Frontal cortex (tissue), 4 donors: ENCODE results near the gene CSNK2A2. TPM values are rescaled to one million over a fixed set of nuclear protein-coding genes. Genes with fewer than 3 reads are reported as not detected.

Experiments used
- DNase-seq, 2 donors: peaks; one replicate each; pipeline ENCODE4 v3.0.0; 2012; ENCODE audit warnings: low spot score in 2 of 2
- FAIRE-seq: peaks from 2 replicates; lab custom pipeline; 2012; peaks lifted over from hg19 to GRCh38; lab: Jason Lieb, UNC
- total RNA-seq: library from RNA; depleted of rRNA; stranded (reverse); fragments of >200 nt; gene quantifications from one replicate; pipeline ENCODE4 v1.2.3, GENCODE V29; 2014
- donor health status: control.
- donor health status: control.
- donor health status: control.

Gene CSNK2A2
- 17.9 TPM for total RNA-seq

DNA sequence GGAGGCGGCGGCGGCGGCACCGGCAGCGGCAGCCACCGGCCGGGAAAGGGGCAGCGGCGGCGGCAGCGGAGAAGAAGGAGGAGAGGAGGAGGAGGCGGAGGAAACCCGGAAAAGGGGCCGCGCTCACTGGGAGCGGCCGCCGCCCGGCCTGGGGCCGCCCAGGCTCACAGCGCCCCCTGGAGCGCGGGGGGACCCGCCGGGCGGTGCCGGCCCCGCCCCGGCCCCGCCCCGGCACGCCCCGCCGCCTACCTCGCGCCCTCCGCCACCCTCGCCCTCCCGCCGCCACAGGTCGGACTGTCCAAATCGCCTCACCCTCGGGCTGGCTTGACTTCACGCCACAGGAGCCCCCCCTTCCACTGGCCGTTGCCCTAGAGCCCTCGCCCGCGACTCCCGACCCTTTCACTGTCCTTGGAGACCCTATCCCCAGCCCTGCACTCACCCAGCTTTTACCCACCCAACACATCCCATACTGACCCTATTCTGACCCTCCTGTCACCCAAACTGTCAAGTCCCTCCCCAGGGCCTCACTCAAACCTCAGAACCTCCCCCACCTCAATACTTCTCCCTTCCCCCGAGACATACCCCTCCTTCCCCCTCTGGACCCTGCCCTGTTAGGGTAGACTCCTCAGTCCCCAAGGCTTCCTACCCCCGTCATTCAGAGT lies at the start of gene CSNK2A2:
CSNK2A2 (minus strand) TSS at position 85 of the 662 bp plus-strand sequence. CDS start 370 bp downstream, outside the sequence.
- no peak for FAIRE-seq
- DNase-seq = peak; percentile 89 to 90

GRCh38 chr16:58243528-58244004 lies 45.7 kb upstream of the CSNK2A2 start:
- DNase-seq = no peak
- no peak for FAIRE-seq

- DNase-seq = no peak
- no peak for FAIRE-seq
These were observed 38.9 kb upstream of the CSNK2A2 start for GRCh38 chr16:58236831-58237230.

GRCh38 chr16:58236231-58236690 lies 38.4 kb upstream of the CSNK2A2 start:
- no peak for FAIRE-seq
- DNase-seq = peak; percentile 34 to 61

DNA sequence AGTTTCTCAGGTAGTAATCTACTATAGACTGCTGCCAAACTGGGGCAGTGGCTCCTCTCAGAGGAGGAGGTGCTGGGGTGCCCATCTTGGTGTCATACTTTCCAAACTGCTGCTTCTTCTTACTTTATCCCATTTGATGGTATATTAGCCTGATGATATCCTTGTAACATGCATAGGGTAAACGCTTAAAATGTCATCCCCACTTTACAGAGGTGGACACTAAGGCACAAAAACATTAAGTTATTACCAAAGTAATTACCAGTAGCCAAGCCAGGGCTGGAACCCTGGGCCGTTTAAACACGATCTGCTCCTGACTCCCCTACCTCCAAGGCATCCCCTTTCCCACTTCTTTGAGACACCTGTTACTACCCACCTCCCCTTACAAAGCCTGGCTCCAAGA lies 37.8 kb upstream of the CSNK2A2 start:
- no peak for FAIRE-seq
- DNase-seq = no peak

GRCh38 chr16:58234831-58235595 lies 37.1 kb upstream of the CSNK2A2 start:
- no peak for FAIRE-seq
- DNase-seq = no peak

GRCh38 chr16:58230259-58230658 lies 32.4 kb upstream of the CSNK2A2 start:
- DNase-seq = no peak
- no peak for FAIRE-seq

DNA sequence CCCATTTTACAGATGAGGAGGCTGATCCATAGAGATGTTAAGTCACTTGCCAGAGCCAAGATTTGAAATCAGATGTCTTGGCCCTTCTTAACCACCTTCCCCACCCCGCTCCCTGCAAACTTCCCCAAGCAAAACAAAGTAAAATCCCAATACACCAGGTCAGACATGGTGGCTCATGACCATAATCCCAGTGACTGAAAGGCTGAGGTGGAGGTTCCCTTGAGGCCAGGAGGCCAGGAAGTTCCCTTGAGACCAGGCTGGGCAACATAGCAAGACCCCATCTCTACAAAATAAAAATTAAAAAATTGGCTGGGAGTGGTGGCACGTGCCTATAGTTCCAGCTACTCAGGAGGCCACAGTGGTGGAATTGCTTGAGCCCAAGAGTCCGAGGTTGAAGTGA lies 28.9 kb upstream of the CSNK2A2 start:
- DNase-seq (no peak), FAIRE-seq (no peak)

- DNase-seq (no peak), FAIRE-seq (no peak)
These were observed 28.2 kb upstream of the CSNK2A2 start for GRCh38 chr16:58225965-58226602.

DNA sequence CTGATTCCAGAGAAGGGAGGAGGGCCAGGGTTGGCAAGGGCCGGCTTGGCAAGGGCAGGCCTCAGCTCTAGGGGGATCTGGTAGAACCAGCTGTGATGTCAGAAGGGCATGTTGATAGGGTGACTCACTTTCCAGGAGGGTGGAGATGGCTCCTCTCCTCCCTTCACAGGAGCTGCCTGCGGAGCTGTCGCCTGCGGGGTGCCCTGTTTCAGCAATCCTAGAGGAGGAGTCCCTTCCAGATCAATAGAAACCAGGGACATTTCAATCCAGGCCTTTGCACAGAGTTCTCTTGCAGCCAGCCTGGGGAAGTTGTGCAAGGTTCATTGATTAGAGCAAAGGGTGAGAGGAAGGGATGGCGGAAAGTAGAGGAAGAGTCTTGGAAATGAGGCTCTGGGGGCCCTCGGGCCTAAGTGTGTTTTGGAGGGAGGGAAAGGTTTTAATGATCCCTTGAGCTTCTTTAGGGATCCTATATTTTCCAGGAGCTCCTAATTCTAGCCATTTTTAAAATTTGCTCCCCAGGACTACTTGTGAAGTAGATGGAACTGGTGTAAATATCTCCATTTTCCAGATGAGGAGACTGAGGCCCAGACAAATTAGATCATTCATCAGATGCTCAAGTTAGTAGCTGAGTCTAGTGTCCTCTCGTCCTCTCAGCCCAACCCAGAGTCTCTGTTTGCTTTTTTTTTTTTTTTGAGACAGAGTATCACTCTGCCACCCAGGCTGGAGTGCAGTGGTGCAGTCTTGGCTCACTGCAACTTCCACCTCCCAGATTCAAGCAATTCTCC lies 24.8 kb upstream of the CSNK2A2 start:
- FAIRE-seq (no peak), DNase-seq (no peak)

- DNase-seq (no peak), FAIRE-seq (no peak)
These were observed 21.5 kb upstream of the CSNK2A2 start for GRCh38 chr16:58219432-58219831.

DNA sequence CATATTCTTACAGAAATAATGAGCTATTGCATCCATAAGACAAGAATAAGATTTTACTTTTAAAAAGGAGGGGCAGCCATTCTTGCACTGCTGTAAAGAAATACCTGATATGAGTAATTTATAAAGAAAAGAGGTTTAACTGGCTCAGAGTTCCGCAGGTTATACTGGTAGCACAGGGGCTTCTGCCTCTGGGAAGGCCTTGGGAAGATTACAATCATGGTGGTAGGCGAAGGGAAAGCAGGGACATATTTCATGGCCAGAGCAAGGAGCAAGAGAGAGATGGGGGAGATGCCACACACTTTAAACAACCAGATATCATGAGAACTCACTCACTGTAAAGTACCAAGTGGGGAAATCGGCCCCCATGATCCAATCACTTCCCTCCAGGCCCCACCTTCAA lies 20.9 kb upstream of the CSNK2A2 start:
- FAIRE-seq (no peak), DNase-seq (no peak)

DNA sequence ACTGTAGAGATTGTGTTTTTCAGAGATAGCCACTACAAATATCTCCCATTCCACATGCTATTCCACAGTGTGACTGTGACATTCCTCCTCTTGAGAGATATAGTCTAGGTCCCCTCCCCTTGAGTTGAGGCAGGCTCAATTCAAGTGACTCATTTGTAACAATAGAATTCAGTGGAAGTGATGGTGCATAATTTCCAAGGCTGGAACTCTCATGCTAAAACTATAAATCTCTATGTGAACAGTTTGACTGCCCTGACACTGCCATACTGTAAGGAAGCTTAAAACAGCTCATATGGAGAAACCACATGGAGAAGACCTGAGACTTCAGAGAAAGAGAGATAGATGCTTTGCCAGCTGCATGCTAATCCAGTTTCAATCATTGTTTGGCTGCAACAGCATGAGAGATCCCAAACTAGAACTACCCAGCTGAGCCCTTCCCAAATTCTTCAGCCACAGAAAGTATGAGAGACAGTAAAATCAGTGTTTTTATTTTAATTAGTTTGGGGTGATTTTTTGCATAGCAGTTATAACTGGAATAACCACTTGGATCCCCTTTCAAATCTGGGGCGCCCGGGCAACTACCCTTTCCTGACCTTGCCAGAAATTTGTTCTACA lies 19.5 kb upstream of the CSNK2A2 start:
- DNase-seq (no peak), FAIRE-seq (no peak)

- no peak for FAIRE-seq
These were observed 15.1 kb upstream of the CSNK2A2 start for GRCh38 chr16:58212824-58213655.

DNA sequence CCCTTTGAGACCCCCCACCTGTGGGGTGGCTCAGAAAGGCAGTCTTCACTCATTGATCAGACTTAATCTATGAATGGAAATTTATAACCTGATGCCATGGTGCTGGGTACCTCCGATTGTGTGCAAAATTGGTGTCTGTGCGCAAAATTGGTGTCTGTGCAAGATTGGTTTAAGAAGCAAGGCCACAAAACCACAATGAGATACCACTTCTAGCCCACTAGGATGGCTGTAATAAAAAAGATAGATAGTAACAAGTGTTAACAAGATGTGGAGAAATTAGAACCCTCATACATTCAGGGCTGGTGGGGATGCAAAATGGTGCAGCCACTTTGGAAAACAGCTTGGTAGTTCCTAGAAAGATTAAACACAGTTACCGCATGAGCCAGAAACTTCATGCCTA lies 13.9 kb upstream of the CSNK2A2 start:
- DNase-seq (no peak), FAIRE-seq (no peak)

More at GRCh38 chr16:58212824-58213655, 15.1 kb upstream of the CSNK2A2 start:
- no peak for DNase-seq

DNA sequence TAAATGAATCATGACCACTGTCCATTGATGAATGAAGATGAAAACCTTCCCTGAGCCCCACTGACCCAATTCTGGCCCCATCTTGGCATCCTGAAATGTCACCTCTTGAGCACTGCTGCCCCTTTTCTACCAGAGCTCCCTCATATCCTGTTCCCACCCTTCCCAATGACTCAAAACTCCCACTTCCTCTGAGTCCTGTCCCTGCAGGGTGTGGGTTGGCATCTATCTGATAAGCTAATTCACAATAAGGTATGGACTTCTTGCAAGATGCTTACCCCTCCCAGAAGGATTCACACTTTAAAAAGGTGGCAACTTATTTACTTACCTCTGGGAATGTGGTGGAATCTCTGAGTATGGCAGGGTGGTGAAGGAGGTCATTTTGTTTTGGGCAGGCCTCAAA lies 13.3 kb upstream of the CSNK2A2 start:
- DNase-seq = no peak
- FAIRE-seq = no peak

- DNase-seq = no peak
- FAIRE-seq = no peak
These were observed 7.5 kb upstream of the CSNK2A2 start for GRCh38 chr16:58205276-58206036.

- FAIRE-seq (no peak), DNase-seq (no peak)
These were observed 3.3 kb upstream of the CSNK2A2 start for GRCh38 chr16:58201163-58201562.
